PC-9 (cell line): ENCODE data around the gene ZNF385B.

ENCODE experiments used
- CTCF ChIP-seq: fragments of 200-600 bp; sonication (generic); conservative IDR thresholded peaks from 2 replicates; pipeline ENCODE4 v1.6.1; 2017; ENCODE audit warnings: mixed run types, antibody characterized with exemption, mild to moderate bottlenecking, moderate library complexity
- EZH2 ChIP-seq: fragments of 200-600 bp; sonication (generic); IDR thresholded peaks from 2 replicates; pipeline ENCODE4 v1.8.0; 2017; ENCODE audit warnings: antibody characterized with exemption, low read depth

GRCh38 chr2:179613701-179614100 is 247.7 kb downstream of the ZNF385B start:
- TF ChIP-seq CTCF (no peak), EZH2 (no peak)
